HG02870 (cell line): ENCODE measurements around the gene SURF6.
"Not testable (repeated sequence)": the region's sequence is repeated elsewhere in the genome, so short reads cannot be mapped to it uniquely, and the experiment has no call there.

Experiments
- ATAC-seq: cut with Tn5 transposase; IDR thresholded peaks from one replicate; pipeline ENCODE4 v1.9.1; 2021; ENCODE audit warnings: mild to moderate bottlenecking, moderate library complexity; ENCODE audit not compliant: unreplicated experiment

SURF6 gene

DNA sequence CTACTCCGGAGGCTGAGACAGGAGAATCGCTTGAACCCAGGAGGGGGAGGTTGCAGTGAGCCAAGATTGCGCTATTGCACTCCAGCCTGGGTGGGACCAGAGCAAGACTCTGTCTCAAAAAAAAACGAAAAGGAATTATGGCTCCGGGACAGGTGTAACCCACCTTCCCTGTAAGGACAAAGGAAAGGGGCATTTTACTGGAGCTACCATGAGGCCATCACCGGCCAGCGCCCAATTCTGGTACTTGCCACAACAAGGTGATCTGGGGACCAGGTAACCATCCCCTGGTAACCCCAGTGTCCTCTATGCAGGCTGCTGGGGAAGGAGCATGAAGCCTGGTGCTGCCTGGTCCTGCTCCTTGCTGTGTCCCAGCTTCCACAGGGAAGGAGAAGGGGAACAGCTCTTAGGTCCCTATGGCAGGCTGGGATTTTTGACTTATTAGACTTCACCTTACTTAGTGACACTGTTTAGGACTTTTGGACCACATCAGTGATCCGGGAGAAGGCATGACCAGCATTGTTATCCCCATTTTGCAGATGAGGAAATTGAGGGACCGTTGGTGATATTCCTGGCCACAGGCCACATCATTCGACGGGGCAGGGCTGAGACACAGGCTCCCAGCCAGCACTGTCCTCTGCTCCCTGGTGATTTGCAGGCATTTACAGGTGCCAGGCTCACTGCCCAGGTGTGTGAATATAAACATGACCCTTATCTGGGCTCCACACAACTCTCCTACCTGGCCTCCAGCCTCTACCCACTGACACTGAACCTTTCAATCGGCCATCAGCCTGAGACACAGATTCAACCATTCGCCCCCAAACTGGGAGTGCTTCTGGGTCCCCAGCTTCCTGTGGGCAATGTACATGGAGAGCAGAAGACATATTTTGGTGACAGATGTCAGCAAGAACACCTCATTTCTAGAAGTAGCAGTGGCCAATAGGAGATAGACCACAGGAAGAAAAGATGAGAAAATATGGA, 34.4 kb downstream of the SURF6 start:
- no peak for ATAC-seq

DNA sequence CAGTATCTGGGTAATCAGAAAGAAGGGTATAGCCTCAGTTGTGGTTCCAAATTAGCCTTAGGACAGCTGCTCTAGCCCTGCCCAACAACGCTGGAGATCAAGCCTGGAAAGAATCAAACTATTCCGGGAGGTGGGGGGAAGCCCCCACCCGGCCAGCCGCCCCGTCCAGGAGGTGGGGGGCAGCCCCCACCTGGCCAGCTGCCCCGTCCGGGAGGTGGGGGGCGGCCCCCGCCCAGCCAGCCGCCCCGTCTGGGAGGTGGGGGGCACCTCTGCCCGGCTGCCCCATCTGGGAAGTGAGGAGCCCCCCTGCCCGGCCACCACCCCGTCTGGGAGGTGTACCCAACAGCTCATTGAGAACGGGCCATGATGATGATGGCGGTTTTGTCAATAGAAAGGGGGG, 36.0 kb downstream of the SURF6 start:
- ATAC-seq = not testable (repeated sequence)

DNA sequence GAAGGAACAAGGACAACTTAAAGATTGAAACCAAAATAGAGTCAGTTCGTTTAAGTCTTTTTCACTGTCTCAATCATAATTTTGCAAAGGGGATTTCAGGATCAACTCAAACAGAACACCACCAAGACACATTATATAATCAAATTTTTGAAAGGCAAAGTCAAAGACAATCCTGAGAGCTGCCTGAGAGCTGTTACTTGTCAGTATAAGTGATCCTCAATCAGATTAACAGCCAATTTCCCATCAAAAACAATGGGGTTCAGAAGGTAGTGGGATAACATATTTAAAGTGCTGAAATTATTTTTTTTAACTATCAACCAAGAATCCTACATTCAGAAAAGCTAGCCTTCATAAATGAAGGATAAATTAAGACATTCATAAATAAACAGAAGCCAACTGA, 41.7 kb downstream of the SURF6 start:
- no peak for ATAC-seq

DNA sequence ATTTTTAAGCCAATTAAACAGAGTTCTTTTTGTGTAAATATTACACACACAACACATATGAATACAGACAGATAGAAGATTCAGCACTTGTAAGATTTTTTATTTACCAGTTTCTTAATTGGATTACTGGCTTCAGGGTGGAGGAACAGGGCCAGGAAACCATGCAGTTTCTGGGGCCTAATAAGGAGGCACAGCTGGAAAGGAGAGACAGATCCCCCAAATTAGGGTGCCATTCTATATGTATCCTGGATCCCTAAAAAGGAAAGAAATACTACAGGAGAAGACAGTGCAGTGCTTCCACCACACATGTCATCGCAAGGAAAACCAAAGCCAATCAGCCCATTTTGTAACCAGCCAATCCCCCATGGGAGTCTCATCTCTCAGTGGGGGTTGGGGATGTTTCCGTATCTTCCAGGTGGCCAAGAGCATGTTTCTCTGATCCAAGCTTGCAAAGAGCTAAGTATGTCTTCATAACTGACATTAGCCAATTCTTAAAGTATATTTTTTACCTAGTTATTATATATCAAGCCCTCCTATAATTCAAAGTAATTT, 45.2 kb downstream of the SURF6 start:
- no peak for ATAC-seq

DNA sequence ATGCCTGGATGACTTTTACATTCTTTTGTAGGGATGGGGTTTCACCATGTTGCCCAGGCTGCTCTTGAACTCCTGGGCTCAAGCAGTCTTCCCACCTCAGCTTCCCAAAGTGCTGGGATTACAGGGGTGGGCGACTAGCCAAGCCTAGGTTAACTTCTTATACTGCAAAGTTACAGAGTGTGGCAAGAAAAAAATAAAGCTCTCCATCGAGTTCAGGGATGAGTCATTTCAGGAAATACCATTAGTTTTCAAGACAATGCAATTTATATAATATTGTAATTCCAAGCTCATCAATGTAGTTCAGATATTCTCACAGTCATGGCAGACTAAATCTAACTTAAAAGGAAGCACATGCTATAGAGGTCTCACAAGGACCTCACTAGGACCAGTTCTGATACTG, 49.5 kb downstream of the SURF6 start:
- no peak for ATAC-seq

DNA sequence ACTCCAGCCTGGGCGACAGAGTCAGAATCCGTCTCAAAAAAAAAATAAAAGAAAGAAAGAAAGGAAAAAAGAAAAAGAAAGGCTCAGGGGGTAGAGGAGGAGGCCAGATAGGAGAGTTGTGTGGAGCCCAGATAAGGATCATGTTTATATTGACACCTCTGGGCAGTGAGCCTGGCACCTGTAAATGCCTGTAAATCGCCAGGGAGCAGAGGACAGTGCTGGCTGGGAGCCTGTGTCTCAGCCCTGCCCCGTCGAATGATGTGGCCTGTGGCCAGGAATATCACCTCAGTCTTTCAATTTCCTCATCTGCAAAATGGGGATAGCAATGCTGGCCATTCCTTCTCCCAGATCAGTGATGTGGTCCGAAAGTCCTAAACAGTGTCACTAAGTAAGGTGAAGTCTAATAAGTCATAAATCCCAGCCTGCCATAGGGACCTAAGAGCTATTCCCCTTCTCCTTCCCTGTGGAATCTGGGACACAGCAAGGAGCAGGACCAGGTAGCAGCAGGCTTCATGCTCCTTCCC, 50.7 kb downstream of the SURF6 start:
- no peak for ATAC-seq

DNA sequence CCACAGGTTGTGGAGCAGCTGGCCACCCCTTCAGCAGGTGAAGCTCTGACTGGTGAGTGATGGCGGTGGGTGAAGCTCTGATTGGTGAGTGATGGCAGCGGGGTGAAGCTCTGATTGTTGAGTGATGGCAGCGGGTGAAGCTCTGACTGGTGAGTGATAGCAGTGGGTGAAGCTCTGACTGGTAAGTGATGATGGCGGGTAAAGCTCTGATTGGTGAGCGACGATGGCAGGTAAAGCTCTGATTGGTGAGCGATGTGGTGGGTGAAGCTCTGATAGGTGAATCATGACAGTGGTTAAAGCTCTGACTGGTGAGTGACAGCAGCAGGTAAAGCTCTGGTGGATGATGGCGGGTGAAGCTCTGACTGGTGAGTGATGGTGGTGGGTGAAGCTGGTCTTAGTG, 51.6 kb downstream of the SURF6 start:
- no peak for ATAC-seq

DNA sequence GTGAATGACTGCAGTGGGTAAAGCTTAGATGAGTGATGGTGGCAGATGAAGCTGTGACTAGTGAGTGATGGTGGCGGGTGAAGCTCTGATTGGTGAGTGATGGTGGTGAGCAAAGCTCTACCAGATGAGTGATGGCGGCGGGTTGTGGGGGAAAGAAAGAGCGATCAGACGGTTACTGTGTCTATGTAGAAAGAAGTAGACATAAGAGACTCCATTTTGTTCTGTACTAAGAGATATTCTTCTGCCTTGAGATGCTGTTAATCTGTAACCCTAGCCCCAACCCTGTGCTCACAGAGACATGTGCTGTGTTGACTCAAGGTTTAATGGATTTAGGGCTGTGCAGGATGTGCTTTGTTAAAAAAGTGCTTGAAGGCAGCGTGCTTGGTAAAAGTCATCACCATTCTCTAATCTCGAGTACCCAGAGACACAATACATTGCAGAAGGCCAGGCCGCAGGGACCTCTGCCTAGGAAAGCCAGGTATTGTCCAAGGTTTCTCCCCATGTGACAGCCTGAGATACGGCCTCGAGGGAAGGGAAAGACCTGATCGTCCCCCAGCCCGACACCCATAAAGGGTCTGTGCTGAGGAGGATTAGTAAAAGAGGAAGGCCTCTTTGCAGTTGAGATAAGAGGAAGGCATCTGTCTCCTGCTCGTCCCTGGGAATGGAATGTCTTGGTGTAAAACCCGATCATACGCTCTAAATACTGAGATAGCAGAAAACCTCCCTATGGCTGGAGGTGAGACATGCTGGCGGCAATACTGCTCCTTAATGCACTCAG, 52.5 kb downstream of the SURF6 start:
- ATAC-seq = not testable (repeated sequence)

DNA sequence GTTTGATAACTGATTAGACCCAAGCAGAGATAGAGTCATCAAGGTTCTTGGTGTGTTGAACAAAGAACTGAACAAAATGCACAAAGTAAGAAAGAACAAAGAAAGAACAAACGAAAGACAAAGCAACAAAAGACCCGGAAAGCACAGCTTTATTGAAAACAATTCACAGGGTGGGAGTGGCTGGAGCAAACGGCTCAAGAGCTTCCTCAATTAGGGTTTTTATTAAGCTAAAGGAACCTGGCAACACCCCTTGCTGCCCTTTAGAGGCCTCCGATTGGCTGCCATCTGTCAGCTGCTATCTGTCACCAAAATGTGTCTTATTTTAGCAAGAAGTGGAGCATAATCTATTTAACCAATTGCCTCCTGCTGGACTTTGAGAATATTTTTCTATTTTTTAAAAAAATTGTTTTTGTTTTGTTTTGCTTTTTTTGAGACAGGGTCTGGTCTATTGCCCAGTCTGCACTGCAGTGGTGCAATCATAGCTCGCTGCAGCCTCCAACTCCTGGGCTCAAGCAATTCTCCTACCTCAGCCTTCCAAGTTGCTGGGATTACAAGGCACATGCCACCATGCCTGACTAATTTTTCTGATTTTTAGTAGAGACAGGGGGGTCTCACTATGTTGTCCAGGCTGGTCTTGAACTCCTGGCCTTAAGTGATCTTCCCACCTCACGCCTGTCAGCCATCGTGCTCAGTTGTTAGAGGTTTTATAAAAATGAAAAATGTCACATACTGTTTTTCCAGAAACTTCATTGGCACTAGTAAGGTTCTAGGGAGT, 53.3 kb downstream of the SURF6 start:
- ATAC-seq = no peak

DNA sequence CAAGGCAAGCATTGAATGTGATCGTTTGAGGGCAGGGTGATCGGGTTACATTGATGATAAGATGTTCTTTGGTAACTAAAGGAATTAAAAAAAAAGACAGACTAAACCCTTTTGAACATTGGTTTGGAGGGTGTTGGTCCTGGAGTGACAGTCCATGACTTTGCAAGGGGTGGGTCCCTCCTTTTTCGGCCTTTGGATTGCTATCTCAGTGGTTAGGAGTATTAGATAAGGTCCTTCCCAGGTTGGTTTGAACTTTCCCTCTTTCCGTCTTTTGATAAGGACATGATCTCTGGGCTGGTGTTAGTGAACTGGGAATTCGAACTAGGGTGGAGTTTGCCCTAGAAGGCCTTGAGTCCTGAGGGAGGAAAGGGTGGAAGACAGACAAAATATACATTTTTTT, 55.6 kb downstream of the SURF6 start:
- no peak for ATAC-seq
